ENCODE data around the gene PSENEN.

- 0 out of 2 replicates have a peak, but pooled peaks have one; percentile 25 for TF ChIP-seq CTCF (conservative IDR thresholded peaks at IDR 0.05; ENCODE audit: low read depth, low read length)
- no peak for TF ChIP-seq EZH2 (IDR thresholded peaks at IDR 0.05; ENCODE audit: low read length, unreplicated experiment)
- TF ChIP-seq EZH2phosphoT487 (IDR thresholded peaks at IDR 0.05; ENCODE audit: borderline replicate concordance, low read length), result no peak
Measured at GRCh38 chr19:35736913-35737886, 8.3 kb upstream of the PSENEN start.
